ELF-1 (cell line): Measurements from ENCODE around the gene ILDR2.
A peak's percentile ranks its signal among the peaks of the same experiment; 100 is the strongest.

Experiments used
- DNase-seq: peaks from one replicate; pipeline ENCODE4 v3.0.0-alpha.2; 2016; ENCODE audit warnings: low read depth, low spot score

The ILDR2 gene

DNA sequence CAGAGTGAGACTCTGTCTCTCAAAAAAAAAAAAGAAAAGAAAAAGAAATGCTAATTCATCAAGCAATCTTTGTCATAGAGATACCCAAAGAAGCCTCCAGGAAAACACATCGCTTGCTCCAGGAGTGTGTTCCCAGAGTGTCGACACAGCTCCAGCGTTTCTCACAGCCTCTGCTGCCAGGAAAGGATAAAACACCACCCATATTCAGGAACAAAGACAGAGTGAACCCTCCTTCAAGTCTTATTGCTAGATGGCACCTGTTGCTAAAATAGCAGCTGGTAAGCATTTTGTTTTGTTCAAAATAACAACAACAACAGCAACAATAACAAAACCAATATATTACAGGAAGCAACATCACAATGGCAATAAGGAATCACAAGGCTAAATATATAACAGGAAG is 3.1 kb downstream of the ILDR2 start:
- DNase-seq: no peak

DNA sequence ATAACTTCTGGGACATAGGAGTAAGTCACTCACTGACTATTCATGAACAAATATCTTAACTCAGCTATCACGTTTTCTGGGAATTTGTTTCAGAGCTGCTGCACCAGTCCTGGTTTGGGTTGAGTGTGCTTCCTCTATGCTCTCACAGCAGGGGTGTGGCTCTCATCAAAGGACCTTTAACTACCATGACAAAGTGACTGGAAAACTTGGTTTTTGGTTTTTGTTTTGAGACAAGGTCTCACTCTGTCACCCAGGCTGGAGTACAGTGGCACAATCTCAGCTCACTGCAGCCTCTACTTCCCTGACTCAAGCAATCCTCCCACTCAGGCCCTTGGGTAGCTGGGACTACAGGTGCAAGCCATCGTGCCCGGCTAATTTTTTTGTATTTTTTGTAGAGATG is 4.1 kb downstream of the ILDR2 start:
- DNase-seq: peak; percentile 37

DNA sequence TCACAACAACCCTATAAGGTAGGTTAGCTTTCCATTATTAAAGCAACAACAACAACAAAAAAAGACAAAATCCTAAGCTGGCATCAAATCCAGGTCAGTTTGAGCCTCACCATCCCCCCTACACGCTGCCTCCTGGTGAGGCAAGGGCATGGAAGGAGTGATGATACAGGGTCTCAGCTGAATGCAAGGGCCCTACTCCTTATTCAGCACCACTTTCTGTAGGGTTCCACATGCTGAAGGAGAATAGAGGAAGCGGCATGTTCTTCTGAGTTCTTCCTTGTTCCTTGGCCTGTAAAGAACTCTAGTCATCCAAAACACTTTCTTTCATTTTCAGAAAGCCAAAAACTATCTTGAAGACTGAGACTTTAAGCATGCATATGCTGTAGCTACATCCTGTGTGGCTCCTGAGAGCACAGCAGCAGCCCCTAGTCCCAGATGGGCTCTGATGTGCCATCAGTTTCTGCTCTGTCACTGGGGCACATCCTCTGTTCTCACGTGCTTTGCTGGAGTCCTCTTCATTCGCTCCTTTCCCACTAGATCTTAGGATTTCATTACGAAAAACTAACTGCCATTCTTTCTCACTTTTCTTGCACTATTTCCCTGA is 6.2 kb downstream of the ILDR2 start:
- no peak for DNase-seq

DNA sequence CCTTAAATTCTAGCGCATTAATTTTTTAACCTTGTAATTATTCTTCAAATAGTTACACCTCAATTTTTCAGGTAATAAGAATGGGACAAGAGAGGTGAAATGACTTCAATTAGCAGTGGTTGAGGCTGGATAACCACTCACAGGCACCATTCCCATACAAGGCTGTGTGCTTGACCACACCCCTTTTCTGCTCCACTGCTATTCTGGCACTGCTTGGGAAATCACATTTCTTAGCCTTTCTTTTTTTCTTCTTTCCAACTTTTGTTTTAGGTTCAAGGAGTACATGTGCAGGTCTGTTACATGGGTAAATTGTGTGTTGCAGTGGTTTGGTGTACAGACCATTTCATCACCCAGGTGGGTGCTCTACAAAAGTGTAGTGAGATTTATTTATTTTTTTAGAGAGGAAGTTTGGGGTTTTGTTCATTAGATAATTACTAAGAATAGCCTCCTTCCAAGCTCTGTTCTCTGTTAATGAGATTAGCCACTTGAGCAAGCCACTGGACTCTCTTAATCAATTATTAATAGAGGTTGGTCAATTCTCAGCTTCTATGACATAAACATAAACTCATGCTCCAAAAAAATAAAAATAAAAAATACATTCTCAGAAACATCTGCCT is 14.4 kb downstream of the ILDR2 start:
- DNase-seq: no peak

DNA sequence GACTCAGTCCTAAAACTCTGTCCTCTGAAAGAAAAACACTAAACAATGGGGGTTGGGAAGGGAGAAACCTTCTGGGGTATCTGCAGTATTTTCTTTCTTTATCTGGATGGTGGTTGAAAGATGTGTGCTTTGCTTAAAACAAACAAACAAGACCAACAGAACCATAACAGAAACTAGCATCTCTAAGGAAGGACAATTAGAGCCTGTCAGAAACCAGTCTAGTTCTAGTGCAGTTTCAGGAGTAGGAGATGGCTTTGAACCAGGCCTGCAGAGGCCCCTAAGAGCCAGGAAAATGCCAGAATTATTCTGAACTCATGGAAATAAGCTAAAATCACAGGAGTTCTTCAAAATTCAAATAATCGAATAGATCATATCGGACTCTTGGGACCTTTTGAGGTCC is 18.5 kb downstream of the ILDR2 start:
- DNase-seq: no peak

DNA sequence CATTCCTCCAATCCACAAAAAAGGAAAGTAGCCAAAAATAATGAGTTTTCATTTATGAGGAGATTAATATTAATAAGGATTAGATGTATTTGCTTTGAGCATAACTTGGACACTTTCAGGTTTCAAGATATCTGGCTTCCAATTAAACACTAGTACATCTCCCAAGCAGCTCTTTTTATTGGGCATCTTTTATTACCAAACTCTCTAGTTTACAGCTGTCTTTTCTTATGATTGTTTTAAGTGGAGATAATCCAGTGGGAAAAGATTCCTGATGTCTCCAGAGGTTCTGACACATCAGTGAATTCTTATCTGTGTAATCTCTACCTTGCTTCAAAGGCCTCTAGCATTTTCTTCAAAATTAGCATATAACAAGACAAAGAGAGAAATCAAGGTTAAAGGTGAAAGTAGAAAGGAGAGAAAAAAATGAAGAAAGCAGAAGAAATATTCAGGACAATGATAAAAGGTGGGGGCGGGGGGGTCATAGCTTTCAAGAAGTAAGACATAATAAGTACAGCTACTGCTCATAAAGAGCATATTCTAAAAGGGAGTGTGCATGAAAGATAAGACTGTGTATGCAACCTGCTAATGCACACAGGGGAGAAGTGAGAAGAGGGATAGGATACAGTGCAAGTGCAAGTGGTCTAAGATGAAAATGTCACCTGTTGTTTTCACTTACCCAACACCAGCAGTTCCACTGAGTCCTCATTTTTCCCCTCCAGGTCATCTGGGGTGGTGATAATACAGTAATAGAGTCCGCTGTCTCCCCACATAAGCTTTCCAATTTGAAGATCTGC is 19.1 kb downstream of the ILDR2 start:
- no peak for DNase-seq

DNA sequence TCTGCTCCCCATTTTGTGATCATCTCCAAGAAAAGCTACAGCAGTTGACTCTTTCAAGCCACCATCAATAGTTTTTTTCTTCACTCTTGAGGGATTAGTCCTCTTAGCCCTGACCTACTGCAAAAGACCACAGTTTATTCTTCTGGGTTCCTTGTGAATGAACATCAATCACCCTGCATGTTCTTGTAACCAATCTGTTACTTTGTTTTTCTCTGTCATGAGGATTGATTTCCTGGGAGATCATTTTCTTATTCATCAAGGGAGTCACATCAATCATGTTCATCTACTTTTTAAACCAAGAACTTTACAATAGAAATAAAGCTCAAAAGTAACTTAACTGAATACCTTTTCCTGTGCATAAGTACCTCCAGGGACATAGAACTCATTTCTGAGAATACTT is 21.8 kb downstream of the ILDR2 start:
- no peak for DNase-seq

DNA sequence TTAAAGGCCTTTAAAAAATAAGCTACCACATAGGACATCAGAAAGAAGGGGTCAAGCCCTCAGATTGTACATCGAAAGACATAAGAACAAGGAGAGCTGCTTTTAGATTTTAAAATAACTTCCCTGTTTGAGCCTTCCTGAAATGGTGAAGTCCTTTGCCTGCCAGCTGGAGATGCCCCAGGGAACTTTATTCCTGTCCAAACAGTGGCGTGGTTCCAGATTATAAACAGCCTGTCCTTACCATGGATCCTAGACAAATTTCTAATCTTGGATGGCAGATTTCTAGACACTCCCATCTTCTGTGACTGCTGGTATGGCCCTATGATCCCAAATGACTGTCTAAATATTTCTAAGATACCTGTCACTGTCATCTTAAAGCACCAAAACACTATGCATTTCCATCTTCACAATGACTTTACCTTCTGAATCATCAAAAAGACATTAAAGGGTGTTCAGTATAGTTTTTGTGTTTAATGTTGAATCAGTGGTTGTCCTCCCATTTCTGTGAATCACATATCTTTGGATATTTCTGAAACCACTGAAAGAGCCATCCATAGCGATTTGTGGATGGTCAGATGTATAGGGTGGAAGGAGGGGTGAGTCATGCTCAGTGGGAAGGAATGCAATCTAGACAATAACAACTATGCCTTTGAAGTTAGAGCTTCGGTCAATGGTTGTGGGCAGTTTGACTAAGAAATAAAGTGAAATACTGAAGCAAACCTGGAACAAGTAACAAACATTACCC is 23.2 kb downstream of the ILDR2 start:
- peak; percentile 53 for DNase-seq

DNA sequence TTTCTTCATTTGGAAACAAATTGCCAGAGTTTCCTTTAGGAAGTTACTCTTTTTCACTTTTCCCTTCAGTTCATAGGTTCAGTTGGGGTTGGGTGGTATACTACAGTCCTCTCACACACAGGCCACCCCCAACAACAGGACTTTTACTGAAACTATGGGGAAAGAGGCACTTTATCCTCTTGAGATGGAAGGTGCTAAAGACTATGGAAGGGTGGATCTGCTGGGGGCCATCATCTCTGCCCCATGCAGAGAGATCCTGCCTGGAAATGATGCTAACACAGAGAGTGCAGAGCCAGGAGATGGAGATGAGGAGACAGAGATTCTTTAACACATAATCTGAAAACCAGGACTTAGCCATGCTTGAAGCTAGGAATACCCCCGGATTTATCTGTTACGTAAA is 24.3 kb downstream of the ILDR2 start:
- DNase-seq: no peak

DNA sequence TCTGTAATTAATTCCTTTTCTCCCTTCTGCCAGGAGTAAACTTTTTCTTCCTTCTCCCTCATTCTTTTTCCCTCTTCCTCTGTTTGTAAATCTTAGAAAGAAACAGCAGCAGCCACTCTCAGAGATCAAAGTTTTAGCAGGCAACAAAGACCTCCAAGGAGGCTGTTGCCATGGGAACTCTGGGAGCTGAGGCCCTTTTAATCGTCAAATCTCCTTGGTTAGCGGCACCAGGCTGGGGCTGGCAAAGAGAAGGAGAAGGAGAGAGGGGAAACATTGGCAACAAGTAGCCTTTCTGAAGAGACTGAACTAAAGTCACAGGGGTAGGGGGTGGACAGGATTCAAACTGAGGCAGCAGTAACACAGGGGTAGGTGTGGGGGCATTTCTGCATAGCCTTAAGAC is 25.2 kb downstream of the ILDR2 start:
- DNase-seq: peak; percentile 44

DNA sequence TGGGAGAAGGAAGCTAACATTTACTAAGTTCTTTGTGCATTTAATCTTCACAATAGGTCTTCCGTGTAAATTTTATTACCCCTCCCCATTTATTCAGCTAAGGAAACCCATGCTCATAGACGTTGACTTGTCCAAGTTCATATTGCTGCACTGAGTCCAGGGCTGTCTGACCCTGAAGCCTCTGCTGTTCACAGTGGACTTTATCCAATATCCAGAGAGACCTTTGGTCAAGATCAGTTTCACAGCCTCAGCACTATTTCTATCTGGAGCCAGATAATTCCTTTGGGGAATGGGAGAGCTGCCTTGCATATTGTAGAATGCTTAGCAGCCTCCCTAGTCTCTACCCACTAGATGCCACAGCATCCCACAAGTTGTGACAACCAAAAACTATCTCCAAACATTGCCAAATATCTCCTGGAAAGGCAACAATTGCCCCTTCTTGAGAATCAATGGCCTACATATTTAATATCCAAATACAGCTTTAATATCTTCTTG is 26.4 kb downstream of the ILDR2 start:
- no peak for DNase-seq

DNA sequence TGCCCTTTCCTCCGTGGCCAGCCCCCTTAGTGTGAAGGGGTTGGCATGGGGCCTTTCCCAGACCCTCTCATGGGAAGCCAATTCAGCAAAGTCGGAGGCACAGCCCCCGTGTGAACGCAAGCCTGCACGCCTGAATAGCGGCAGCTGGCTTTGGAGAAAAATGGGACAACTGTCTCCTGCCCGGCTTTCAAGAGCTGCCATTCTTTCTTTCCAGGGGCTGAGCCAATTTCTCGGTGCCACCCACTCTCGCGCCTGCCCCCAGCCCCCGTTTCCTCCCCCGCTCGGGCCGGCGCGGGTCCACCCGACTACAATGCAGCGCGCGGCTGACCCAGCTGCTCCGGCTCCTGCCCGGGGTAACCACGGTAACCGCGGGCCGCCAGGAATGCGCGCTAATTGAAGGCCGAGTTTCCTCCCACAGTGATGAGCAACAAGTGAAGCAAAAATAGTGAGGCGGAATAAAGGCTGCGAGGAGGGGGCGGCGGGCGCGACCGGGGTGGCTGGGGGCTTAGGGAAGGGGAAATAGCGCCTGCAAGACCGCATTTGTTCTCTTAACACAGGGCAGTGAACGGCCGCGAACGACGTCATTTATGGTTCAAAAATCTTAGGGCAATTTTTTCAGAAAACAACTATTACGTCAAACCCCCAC is 27.8 kb downstream of the ILDR2 start:
- DNase-seq: peak; percentile 53

DNA sequence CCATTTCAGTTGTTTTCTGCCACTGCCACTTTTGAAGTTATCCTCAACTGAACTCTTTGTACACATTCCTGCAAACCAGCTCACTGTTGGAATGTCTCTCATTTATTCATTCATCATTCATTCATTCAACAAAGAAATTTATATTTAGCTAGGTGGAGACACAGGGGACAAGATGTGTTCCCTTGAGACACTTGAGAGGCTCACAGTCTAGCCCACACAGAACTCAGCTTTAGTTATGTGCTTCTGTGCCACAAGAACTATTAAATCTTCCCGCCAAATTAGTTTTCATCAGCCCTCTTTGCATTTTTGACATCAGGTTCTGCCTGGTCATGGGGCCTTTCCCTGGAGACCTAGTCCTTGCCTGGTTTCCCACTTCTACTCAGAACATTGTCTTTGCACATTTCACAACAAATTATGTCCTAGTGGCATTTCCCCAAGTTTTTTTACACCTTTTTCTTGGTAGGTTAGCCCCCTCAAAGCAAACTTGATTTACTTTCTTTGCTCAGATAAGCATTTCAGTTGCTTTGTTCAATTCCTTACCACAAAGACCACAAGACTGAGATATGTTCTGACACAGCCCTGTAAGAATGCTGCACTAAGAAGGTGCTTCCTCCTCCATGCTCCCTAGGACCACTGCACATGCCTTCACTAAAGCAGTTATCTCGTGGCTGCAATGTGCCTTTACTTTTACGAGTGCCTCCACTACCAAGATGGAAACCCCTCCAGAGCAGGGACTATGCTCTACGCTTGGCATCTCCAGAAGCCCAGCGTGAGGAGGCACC is 31.0 kb downstream of the ILDR2 start:
- DNase-seq: no peak

DNA sequence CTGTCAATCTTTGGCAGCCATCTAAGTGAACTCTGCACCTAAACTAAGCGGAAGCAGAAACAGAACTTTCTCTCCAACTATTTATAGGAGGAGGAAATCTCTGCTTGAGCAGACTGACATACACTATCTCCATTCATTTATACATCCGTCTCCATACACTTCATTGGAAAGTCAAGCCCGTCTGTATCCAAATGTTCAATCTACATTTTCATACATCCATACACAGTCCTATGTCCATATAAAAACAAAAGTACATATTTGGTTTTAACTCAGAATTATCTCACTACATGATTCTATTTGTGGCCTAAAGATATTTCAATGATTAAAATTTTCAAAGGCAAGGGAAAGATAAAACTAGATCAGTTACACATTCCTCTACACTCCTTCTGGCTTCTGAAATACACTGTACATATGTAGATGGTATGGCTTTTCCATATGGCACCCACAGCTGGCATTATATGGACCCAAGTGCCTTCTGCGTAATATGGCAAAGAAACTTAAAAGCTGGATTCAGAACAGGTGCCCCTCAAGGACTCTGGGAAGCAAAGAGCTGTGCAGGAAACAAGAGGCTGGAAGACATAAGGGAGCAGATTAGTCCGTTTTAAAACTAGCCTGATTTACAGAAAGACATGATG is 35.5 kb downstream of the ILDR2 start:
- DNase-seq: no peak

DNA sequence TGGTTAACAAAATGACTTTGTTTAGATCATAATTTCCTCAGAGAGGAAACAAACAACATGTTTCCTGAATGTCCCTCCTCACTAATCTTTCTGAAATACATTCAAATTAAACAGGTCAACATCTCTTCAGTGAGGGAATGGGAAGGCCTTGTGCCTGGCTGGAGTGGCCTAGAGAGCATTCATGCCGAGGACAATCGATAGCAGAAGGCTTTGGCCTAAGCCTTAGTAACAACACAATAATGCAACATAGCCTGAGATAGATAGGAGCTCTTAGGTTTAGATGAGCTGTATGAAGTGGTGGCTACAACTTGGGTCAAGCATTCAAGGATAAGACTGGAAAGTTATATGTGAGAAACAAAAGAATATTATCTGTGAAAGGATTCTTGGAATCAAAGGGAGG is 37.4 kb downstream of the ILDR2 start:
- no peak for DNase-seq

DNA sequence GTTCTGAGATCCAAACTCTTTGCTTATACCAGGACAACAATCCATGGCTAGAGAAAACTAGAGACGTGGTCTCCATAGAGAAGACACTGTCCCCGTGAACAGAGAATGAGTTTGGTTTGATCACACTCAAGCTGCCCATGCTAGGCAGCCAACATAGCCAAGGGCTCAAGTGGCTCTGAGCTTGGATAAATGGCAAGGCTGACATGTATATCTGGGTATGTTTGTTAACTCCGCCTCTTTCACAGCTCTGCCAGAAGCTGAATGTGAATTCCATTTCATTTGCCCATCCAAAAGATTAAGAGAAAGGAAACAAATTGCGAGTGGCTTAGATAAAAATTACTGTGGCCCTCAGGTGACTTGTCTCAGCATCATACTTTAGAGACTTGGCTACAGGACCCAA is 38.0 kb downstream of the ILDR2 start:
- DNase-seq: no peak

DNA sequence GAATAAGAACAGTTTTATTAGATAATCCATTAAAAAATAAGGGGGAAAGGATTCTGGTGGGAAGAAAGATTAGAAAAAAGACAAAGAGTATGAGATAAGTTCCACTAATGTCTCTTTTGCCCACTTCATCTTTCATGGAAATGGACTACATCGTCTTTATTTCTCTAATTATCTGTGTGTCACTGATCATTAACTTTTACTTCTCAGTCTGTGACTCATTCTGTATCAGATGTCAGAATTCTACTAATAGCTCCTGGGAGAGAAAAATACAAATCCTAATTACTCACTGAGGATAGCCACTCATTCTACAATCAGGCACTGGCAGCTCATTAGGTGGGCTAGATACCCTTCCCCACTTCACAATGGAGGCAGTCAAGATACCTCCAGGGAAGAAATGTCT is 41.7 kb downstream of the ILDR2 start:
- no peak for DNase-seq

DNA sequence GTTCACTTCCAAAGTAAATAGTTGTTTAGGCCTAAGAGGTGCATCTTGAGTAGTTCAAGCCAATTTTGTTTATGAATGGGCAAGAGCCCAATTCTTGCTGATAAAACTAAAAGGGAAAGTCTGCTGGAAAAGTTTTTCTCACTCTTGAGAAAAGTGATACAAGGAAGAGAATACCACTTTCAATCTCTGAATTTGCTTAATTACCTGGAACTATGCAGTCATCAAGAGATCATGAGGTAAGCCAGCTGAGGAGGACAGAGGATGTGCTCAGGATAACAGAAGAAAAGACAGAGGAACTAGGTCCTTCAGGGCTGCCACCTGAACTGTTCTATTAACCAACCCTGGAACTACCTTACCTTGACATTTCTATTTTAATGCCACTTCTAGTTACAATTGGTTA is 42.2 kb downstream of the ILDR2 start:
- no peak for DNase-seq

DNA sequence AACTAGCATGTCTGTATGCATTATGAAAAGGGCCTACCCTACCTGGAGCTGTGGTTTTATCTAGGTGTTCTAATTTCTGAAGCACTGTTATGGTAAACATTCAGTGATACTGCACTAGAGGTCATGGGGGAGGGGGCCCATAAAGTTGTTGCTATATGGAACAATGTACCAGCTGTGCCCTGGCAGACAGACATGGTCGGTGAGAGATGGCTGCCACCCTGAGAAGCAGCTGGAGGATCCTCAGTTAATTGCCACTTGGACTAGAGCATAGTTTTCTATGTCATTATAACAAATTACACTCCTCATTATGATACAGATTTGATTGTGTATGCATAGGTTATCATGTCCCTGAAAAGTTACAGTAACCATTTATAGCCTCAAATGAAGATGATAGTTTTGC is 45.4 kb downstream of the ILDR2 start:
- no peak for DNase-seq

DNA sequence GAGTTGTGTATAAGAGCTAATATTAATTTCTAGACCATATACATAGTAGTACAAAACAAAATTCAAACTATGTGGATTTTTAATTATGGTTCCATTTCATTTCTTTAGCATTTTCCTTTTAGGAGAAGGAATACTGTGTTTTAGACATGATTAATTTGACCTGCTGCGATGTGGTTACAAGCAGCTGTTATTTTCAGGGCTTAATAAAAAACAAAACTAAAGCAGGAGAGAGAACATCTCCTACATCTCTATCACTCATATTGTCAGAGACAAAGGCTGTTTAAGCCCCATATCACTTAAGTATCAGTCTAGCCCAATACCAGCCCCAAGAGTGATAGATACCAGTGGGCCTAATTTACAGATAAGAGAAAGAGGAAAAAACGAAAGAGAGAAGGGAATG is 47.6 kb downstream of the ILDR2 start:
- no peak for DNase-seq
